HG03575 (cell line): ENCODE results near the gene FEV.
"Not testable (repeated sequence)": the region's sequence is repeated elsewhere in the genome, so short reads cannot be mapped to it uniquely, and the experiment has no call there.

ENCODE experiments used
- ATAC-seq: cut with Tn5 transposase; IDR thresholded peaks from one replicate; pipeline ENCODE4 v1.9.1; 2021; ENCODE audit not compliant: unreplicated experiment, insufficient number of reproducible peaks, low FRiP score; ENCODE audit errors: extremely low read depth

The FEV gene

GRCh38 chr2:218956039-218956438 is 28.9 kb downstream of the FEV start:
- no peak for ATAC-seq

GRCh38 chr2:218954541-218955300 is 30.3 kb downstream of the FEV start:
- no peak for ATAC-seq

- no peak for ATAC-seq
These were observed 31.5 kb downstream of the FEV start for GRCh38 chr2:218953366-218953954.

- no peak for ATAC-seq
These were observed 32.8 kb downstream of the FEV start for GRCh38 chr2:218952160-218952559.

- ATAC-seq = no peak
These were observed 38.4 kb downstream of the FEV start for GRCh38 chr2:218946621-218947020.

DNA sequence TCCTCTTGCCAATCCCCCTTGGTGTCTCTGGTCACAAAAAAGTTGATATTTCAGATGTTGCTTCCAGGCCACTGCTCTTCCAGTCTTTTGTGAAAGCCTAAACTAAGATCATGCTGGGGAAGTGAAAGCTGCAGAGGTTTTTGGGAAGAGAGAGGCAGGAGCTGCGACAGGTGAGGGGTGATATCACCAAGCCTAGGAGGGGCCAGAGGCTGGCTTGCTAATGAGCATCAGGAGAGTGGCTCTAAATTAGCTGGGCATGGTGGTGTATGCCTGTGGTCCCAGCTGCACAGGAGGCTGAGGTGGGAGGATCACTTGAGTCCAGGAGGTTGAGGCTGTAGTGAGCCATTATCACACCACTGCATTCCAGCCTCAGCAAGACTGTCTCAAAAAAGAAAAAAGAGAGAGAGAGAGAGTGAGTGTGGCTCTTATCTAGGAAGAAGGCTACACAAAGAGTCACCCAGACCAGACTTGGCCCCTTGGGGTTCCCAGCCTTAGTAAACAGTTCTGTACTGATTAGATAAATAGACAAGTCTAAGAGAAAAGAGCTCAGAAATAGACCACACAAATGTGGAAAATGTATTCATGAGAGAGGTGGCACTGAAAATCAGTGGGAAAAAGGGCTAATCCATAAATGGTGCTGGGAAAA is 40.1 kb downstream of the FEV start:
- no peak for ATAC-seq

- not testable (repeated sequence) for ATAC-seq
These were observed 53.2 kb downstream of the FEV start for GRCh38 chr2:218931751-218932150.
